Spleen (tissue), 7 donors: ENCODE data around the gene NCBP3.

Experiments
- CTCF ChIP-seq, 11 experiments: fragments of 200-600 bp in 7 of 11; fragments of 450-650 bp in 4 of 11; sonication (generic) in 4 of 11; IDR thresholded peaks in 8 of 11; conservative IDR thresholded peaks in 3 of 11; 1 replicate in 7 of 11; 2 replicates in 4 of 11; pipeline versions ENCODE4 v1.4.0 to v1.8.0; 2016 to 2021; ENCODE audit warnings: antibody characterized with exemption in 11 of 11, inconsistent platforms in 4 of 11, mild to moderate bottlenecking in 1 of 11
- POLR2AphosphoS5 ChIP-seq, 3 donors: sonication (generic); formaldehyde crosslinking; IDR thresholded peaks; one replicate each; pipeline ENCODE4 v1.5.1; 2017; ENCODE audit warnings: antibody characterized with exemption in 3 of 3
- donor health status: DM: no; HTN: no; CAD: no; lungs with moderate emphysema.
- donor health status: DM: no; HTN: no; CAD: no.
- donor health status: DM: no; HTN: no; CAD: no.

- no peak for TF ChIP-seq CTCF (IDR thresholded peaks at IDR 0.05 in 8 of 11, conservative IDR thresholded peaks at IDR 0.05 in 3 of 11)
- no peak for TF ChIP-seq POLR2AphosphoS5 (IDR thresholded peaks at IDR 0.05)
Observed at GRCh38 chr17:3861761-3862681, 16.0 kb upstream of the NCBP3 start.
